ENCODE measurements around the gene TMEM80.
"Not testable (repeated sequence)": the region's sequence is repeated elsewhere in the genome, so short reads cannot be mapped to it uniquely, and the experiment has no call there.

TMEM80 gene

DNA sequence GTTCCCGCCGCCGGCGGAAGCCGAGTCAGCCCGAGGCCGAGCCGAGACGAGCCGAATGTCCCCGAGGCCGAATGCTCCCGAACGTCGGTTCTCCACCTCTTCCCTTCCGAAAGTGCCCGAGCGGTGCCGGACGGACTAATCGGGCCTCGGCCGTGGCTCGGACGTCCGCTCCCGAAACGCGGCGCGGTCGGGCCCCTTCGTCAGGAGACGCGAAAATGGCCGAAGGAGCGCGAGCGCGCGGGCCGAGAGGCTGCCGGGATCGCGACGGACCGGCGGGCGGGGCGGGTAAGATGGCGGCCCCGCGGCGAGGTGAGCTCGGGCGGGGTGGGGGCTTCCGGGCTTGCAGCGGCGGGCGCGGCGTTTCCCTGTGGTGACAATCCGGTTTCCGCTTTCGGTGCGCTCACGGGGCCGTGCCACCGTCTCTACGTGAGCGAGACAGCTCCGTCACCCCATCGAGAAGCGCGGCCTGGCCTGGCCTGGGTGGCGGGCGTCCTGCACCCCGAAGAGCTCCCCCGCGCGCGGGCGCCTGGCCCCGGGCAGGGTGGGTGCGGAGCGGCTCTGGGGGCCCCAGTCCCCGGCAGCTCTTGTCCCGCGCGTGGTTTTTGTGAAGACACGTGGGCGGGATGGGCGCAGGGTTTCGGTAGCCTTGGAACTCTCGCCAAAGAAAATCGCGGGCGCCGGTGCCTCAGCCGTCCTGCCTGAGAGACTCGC, at the start of gene TMEM80:
TSS of gene TMEM80 (plus strand) at position 279 of the 711 bp plus-strand sequence. CDS start at position 291, 12 bp downstream.
- no peak for FAIRE-seq

DNA sequence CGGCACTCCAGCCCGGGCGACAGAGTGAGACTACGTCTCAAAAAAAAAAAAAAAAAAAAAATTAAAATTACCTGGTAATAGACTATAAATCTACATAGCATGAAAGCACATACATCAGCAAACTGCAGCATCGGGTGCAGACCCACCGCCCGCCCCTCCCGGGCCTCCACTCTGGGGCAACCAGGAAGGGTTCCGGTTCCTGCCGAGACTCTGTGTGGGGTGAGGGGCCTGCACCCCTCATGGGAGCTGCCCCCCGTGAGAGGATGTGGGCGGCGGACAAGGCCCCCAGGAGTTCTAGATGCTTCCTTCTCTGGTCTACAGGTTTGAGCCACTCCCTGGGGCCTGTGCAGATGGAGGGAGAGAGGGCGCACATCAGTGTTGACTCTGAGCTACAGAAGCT, 49.4 kb upstream of the TMEM80 start:
- no peak for FAIRE-seq

DNA sequence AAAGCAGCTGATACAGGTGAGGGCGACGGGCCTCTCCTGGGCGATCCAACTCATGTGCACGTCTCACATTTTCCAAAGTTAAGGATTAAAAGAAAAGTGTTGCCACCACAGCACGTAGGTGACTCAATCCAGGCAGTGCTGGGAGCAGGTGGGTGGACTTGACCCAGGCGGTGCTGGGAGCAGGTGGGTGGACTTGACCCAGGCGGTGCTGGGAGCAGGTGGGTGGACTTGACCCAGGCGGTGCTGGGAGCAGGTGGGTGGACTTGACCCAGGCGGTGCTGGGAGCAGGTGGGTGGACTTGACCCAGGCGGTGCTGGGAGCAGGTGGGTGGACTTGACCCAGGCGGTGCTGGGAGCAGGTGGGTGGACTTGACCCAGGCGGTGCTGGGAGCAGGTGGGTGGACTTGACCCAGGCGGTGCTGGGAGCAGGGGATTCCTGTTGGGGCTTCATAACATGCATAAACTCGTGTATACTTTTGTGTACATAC, 47.9 kb upstream of the TMEM80 start:
- not testable (repeated sequence) for FAIRE-seq

DNA sequence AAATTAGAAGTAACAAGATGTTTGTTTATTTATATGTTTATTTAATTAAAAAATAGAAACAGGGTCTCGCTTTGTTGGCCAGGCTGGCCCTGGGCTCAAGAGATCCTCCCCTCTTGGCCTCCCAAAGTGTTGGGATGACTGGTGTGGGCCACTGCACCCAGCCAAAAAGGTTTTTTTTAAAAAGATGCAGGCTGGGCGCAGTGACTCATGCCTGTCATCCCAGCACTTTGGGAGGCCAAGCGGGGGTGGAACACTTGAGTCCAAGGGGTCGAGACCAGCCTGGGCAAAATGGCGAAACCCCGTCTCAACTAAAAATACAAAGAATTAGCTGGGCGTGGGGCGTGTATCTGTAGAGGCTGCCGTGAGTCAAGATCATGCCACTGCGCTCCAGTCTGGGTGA, 45.1 kb upstream of the TMEM80 start:
- FAIRE-seq: no peak

DNA sequence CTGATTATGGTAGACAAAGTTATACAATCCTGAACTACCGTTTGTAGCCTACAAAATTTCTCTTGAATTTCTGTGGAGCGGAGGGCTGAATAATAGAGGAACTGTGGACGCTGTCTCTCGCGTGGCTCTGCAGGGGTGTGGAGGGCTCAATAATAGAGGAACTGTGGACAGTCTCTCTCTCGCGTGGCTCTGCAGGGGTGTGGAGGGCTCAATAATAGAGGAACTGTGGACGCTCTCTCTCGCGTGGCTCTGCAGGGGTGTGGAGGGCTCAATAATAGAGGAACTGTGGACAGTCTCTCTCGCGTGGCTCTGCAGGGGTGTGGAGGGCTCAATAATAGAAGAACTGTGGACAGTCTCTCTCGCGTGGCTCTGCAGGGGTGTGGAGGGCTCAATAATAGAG, 42.5 kb upstream of the TMEM80 start:
- not testable (repeated sequence) for FAIRE-seq

DNA sequence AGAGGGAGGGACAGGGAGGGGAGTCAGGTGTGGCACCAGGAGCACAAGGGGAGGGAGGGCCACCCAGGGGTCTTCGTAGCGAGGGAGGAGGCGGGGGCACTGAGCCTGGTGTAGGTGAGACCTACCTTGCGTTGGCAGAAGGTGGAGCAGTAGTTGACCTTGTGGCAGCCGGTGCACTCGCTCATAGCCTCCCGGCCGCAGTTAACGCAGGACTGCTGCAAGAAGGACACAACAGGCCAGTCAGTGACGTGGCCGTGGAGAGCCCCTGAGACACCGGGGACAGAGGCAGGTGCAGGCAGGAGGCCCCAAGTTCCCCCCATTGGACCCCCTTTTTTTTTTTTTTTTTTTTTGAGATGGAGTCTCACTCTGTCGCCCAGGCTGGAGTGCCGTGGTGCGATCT, 41.8 kb upstream of the TMEM80 start:
- FAIRE-seq: no peak

DNA sequence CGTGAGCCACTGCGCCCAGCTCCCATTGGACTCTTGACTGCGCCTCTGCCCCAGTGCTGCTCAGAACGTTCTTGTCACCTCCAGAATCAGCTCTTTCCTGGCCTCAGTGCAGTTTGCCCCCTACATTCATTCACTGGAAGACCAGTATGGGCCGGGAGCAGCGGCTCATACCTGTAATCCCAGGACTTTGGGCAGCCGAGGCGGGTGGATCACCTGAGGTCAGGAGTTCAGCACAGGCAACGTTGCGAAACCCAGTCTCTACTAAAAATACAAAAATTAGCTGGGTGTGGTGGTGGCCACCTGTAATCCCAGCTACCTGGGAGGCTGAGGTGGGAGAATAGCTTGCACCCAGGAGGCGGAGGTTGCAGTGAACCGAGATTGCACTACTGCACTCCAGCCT, 41.2 kb upstream of the TMEM80 start:
- FAIRE-seq: not testable (repeated sequence)

DNA sequence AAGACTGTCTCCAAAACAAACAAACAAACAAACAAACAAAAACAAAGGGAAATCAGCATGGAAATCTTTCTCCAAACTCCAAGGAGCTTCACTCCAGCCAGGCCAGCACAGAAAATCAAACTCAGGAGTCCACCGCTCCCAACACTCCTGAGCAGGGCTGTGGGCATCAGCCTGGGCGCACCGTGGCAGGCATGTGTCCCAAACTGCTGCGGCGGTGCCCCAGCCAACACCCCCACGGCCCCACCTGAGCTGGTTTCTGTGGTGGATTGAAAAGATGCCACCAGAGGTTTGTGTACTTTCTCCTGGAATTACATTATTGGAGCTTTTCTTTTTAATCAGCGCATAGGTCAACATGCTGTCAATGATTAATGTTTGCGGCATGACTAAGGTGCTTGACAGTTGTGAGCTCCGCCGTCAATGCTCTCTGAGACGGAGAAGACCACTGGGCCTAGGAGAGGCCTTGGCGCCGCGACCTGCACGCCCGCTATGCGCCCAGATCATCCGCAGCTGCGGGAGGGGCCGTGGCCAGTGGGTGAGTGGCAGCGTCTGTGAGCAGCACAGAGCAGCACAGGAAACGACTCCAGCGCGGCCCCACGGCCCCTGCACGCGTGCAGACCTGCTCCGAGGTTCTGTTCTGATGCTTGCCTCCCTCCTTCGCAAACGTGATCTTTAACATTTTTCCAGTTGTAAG, 40.4 kb upstream of the TMEM80 start:
- no peak for FAIRE-seq

DNA sequence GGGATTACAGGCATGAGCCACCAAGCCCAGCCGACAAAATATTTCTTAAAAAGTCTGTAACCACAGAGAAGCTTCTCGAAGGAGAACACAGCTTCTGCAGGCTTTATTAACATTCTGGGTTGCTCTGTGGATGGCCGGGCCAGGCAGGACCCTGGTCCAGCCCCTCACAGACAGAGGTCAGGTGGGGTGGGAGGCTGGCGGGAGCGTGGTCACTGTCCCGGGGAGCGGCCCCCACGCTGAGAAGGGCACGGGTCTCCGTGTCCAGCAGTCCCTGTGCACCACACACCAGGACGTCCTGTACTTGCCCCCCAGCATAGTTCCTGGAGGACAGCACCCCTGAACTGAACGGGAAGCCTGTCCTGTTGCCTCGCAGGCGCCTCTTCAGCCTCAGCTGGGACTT, 39.2 kb upstream of the TMEM80 start:
- no peak for FAIRE-seq

DNA sequence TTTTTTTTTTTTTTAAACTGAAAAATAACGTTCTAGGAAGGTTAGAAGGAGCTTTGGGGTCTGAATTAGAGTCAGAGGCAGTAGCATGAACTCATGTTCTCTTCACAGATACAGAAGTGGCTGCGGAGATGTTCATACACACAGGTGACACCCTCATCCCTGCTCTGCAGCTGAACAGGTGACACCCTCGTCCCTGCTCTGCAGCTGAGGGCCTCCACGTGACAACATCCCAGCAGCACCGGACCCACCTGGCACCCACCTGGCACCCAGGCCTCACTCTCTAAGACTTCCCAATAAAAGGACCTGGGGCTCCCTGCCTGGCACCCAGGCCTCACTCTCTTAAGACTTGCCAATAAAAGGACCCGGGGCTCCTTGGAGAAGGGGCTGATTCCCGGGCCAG, 38.8 kb upstream of the TMEM80 start:
- no peak for FAIRE-seq

DNA sequence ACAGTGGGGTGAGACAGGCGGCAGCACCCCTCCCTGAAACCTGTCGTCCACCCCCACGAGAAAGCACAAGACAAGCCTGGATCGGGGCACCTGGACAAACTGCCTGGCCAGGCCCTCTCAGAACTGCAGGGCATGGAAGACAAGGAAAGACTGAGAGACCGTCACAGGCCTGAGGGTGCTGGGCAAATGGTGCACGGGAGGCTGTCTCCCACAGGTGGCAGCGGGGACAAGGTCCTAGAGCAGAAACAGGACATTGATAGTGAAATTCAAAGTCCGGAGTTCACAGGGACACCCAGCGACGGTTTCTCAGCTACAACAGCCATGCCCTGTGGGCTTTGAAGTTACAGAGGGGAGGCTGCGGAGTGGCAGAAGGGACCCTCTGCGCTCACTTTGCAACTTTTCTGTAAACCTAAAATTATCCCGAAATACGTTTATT, 37.9 kb upstream of the TMEM80 start:
- FAIRE-seq: no peak

DNA sequence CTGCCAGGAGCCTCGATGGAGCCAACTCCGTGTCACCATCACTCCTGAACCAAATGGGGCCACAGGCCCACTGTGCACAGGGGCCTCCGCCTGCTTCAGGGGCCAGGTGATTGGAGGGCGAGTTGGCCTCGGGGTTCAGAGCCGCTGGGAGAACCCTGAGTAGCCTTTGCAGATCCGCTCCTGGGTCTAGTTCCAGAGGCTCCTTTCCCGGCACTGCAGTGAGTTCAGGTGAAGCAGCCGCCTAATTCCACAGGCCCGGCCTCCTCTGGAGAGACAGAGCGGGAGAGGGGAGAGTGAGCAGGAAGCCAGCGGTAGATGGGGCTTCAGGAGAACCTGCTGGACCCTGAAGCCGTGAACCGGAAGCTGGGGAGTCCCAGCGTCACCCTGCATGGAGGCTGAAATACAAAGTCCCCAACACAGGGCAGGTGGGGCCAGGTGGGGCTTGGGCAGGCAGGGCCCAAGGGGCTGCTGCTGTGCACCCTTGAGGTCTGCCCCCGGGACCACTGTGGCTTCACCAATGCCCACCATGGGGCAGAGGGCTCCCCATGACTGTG, 36.0 kb upstream of the TMEM80 start:
- FAIRE-seq: no peak

DNA sequence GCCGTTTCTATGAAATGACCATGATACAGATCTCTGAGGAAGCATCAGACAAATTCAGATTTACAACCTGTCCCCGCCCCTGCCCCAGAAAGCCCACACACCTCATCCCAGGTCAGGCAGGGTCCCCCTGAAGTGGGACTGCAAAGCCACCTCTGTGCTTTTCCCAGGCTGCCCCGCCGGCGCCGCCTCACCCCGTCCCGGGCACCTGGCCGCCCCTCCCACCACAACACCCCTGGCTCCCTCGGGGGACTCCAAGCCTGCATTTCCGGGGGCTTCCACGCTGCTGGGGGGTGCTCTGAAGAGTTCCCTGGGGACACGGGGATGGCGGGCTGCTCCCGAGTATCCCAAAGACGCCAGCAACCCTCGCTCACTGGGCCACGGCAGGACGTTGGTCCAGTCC, 35.3 kb upstream of the TMEM80 start:
- no peak for FAIRE-seq

DNA sequence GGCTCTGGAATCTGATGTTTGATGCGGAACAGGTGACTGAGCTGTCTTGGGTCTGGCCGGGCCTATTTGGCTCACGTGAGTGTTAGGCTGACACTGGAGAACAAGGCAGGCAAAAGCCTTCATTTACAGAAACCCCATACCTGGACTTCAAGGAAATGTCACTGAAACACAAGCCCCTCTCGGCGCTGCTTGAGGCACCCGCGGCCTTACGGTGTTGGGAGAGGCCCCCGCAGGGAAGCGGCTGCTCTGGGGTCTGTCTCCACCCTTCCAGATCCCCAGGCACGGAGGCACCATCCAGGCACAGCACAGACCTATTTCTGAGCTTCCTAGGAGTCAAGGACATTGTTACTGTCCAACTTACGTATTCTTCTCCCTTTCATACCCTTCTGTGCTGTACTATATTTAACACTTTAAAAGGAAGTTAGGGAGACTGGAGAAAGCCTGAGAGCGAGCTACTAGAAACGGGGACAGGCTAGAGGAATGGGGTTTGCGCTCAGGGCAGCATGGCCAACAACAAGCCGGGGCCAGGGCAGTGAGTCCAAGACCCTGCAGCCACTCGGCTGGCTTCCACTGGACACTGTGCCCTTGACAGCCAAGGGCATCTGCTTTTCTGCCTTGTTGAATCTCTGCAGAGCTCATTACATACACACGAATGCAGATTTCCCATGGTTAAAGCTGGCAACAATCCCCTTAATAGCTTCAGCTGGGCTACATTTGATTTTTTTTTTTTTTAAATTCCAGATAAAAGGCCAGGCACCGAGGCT, 34.8 kb upstream of the TMEM80 start:
- no peak for FAIRE-seq

DNA sequence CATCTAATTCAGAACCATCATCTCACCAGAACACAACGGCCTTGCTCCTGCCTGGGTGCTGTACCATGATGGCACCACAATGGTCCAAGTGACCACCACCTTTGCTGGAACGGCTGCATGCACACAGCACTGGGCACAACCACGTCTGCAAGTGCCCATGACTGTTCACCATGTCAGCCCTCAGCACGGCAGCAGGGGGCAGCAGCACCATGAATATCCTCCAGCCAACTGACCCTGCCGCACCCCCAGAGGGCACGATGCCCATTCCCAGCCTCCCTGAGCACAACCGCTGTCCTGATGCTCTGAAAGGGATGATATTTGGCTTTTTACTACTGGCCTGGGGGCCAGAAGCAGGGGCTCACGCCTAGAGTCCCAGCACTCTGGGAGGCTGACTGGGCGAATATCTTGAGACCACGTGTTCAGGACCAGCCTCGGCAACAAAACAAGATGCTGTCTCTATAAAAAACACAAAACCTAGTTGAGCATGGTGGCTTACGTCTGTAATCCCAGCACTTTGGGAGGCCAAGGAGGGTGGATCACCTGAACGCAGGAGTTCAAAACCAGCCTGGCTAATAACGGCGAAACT, 32.8 kb upstream of the TMEM80 start:
- no peak for FAIRE-seq

DNA sequence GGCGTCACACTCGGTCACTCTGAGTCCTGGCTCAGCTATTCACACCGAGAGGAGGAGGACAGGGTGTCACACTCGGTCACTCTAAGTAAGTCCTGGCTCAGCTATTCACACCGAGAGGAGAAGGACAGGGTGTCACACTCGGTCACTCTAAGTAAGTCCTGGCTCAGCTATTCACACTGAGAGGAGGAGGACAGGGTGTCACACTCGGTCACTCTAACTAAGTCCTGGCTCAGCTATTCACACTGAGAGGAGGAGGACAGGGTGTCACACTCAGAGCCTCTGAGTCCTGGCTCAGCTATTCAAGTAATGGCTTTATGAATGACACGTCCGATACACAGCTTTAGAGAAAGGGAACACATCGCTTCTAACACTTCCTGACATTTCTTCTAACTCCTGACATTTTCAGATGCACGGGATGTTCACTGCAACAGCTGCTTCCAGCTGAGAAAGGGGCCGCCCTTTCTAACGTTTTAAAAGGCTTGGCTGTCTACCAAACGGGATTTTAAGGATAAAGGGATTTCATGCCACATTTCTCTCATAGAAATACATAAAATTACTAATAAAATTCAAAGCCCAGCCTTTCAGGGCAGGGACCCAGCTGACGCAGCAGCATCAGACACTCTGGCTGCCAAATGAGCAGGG, 30.4 kb upstream of the TMEM80 start:
- FAIRE-seq: no peak

DNA sequence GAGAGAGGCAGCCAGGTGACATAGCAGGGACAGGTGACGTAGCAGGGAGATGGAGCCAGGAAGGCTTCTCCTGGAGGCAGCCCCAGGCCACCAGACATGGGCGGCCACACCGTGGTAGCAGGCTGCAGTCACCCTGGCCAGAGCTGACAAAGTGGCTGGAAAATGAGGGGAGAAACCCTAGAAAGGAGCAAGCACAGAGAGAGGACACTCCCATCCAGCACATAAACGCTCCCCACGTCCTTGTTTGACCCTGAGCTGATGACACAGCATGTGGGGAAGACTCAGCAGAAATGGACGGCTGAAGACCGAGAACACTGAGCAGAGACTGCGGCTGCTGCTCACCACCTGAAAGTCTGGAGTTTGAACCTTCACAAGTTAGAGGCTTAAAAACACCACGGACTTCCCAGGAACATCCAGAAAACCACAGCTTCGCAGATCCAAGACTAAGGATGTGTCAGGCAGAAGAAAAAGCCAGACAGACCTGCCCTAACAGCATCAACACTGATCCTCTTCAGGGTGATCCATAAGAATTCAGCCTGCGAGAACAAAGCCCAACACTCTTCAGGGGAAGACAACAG, 29.8 kb upstream of the TMEM80 start:
- no peak for FAIRE-seq

DNA sequence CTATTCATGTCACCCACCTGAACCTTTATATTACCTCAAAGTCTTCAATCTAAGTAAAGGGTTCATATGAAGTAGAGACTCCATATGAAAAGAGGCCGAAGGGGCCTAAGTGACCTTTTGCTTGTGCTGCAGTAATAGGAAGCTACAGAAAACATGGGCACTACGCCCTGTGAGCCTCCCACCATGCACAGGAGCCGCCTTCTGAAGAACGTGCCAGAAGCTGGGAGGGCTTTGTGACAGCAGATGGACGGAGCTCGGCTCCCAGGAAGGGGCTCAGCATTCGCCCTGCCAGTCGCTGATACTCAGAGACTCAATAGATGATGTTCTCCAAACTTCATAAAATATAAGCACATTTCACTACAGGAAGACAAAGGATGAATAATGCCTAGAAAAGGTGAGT, 21.8 kb upstream of the TMEM80 start:
- no peak for FAIRE-seq

DNA sequence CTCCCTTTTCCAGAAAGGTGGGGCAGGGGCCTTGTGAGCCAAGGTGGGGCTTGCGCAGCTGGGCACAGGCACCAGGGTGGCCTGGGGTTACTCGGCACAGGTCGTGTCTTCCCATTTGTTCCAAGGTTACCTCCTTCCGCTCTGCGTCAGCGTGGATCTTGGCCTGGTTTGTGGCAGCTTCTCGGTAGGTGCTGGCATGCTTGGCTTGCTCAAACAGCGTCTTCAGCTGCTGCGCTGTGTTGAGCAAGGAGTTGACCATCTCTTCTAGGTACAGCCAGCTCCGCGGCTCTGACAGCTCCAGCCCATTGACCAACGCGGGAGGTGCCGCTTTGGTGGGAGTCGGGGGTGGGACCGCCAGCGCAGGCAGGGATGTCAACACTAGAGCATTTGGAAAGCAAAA, 21.2 kb upstream of the TMEM80 start:
- no peak for FAIRE-seq

DNA sequence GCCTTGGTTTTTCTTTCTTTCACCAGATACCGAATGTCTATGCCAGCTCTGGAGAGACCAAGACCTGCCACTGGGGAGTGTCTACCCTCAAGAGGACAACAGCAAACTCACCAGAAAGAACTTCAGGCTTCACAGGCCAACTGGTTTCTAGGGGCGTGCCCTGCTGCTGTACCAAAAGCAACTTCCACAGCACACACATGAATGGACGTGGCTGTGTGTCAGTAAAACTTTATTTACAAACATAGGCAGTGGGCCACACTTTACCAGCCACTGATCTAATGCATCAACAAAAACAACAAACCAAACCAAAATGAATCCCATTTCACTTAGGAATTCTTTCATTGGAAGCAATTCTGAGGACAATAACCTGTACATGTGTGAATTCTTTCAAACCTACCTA, 17.3 kb upstream of the TMEM80 start:
- no peak for FAIRE-seq

DNA sequence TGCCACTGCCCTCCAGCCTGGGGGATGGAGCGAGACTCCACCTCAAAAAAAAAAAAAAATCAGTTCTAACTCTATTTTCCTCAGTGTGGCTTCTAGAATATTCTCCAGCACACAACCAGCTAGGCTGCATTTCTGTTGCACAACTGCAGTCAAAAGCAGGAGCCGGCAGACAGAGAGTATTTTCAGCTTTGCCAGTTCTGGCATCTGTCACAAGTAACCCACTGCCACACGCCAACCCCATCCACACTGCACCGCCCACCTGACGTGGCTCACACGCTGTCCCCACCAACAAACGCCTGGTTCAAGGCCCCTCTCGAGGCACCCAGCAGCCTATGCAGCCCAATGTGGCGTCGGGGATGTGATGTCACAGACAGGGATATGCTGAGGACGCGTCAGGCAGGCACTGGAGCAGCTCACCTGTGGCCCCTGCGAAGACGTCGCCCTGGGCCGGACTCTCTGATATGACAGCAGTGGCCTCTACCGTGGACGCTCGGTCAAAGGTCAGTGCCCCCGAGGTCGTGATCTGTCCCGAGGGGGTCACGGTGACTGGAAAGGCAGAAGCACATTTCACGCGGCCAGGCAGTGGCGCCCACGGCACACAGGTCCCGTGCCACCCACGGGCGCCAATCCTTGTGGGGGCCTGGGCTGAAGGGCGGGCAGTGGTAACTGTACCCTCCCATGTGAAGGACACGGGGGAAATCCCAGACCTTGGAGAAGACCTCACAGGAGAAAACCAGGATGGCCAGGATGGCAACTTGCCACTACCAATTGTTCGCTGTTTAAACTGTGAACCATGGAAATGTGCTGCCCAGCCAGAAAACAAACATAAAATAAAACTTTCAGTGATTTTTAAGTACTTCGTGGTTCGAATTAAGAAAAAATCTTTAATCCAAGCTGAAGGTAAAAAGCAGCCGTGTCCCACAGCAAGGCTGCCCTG, 16.1 kb upstream of the TMEM80 start:
- FAIRE-seq: no peak

Measured in G401.6 (cell line).